CD4-positive, alpha-beta T cell treated with Interleukin-4 for 4 hours (primary cell): Measurements from ENCODE around the gene PIGW.

Source experiments
- DNase-seq: peaks from one replicate; pipeline ENCODE4 v3.0.0-alpha.2; 2020

PIGW gene

GRCh38 chr17:36546418-36547093, 11.8 kb downstream of the PIGW start:
- DNase-seq: no peak

- DNase-seq: no peak
Observed at GRCh38 chr17:36547776-36548175, 13.0 kb downstream of the PIGW start.

GRCh38 chr17:36550491-36551417, 16.0 kb downstream of the PIGW start:
- DNase-seq: peak; percentile 24

DNA sequence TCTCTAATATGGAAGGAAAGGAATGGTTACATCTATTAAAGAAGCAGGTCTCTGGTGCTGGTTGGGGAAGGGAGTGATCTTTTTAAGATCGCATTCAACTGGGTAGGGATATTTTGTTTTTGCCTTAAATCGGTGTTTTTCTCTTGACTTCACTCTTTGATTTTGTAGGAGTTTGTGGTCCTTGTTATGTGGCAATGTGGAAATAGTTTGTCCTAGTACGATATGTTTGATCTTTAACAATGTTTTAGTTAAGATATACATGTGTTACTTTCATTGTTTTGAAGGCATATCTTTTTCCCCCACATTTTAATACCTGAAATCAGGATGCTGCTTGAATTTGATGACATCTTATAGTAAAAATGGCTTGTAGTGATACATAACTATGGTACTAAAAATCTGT, 18.7 kb downstream of the PIGW start:
- no peak for DNase-seq

GRCh38 chr17:36566081-36566480, 31.3 kb downstream of the PIGW start:
- no peak for DNase-seq

DNA sequence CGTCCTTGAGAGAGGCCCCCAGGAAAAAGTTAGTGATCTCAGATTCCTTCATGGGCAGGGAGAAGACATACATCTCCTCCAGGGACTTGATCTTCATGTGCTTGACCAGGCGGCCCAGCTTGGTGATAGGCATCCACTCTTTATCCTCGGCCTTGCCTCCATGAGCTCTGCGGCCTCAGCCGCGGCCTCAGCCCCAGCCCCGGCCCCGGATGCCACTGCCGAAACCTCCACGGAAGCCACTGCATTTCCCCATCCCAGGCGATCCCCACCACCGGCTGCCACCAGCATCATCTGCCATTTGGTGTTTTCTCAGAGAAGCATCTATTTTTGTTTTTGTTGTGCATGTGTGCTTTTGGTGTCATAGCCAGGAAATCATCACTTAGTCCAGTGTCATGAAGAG, 40.2 kb downstream of the PIGW start:
- no peak for DNase-seq

DNA sequence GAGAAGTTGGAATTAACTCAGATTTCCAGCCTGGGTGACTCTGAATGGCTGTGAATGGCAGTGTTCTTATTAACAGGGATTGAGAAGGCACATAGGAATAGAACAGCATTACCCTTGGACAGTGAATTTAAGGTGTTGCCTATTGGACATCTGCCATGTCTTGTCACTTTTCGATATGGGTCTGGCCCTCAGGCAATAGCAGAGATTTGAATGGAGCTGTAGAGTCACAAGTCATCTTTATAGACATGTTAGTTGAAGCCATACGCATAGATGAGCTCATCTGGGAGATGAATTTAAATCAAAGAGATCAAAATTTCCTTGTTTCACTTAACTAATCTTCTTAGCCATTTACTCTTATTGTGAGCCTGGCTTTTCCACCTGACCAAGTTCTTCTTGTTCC, 42.0 kb downstream of the PIGW start:
- no peak for DNase-seq

DNA sequence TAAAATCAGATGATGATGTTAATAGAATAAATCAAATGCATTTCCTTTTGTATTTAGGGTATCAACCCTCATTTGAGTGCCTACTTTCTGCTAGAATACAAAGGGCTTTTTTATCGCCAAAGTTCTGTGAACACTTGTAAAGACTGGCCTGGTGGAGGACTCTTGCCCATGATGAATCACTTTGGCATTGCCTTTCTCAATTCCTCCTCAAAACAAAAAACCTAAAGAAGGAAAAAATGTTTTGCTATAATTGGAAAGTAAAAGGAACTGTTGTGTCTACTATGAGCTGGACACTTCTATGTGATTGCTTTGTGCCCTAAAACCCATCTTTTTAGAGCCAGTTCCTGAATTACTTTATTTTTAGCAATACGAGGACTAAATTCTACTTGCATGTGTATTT, 43.9 kb downstream of the PIGW start:
- no peak for DNase-seq

- DNase-seq: no peak
Observed at GRCh38 chr17:36583787-36584186, 49.0 kb downstream of the PIGW start.

DNA sequence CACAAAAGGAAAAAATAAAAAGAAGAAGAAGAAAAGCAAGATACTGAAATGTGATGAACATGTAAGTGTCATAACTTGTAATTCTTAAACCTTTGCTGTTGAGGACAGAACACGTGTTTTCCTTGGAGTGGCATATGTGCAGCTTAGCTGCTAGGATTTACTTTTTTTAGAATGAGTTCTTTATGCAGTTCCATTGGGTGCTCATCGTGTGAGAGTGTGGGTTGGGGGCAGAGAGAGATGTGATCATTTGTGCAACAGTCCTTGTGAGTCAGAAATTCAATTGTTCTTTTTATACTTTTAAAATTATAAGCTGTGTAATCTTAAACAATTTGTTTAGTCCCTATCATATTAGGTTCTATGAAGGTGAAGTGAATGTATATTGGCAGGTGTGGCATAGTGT, 51.4 kb downstream of the PIGW start:
- no peak for DNase-seq
